GM19395 (cell line): ENCODE measurements around the gene PIN1.
"Not testable (repeated sequence)": the region's sequence is repeated elsewhere in the genome, so short reads cannot be mapped to it uniquely, and the experiment has no call there.

ENCODE experiments used
- ATAC-seq: cut with Tn5 transposase; IDR thresholded peaks from one replicate; pipeline ENCODE4 v1.9.1; 2021; ENCODE audit warnings: mild to moderate bottlenecking, moderate library complexity; ENCODE audit not compliant: unreplicated experiment

The PIN1 gene

DNA sequence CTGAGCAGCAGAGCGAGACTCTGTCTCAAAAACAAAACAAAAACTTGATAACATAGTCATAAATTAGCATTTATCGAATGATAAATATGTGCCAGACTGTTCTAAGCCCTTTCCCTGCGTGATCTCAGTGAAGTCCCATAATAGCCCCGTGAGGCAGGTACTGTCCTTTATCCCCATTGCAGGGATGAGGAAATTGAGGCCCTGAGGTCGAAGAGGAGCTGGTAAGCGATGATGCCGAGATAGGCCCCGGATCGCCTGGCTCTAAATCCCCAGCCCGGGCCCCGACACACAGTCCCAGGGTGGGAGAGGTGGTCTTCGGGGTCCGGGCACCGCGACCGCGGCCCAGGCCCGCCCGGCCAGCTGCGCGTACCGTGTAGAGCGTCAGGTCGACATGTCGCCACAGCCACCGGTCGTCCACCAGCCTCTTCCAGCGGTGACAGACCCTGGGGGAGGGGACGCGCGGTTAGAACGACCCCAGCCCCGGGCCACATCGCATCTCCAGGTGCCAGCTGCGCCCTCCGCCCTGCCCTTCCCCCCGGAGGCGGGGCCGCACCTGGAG, 16.9 kb upstream of the PIN1 start:
- ATAC-seq: no peak

- ATAC-seq: peak; percentile 78
These were observed 16.2 kb upstream of the PIN1 start, which contains the start of gene FBXL12 for GRCh38 chr19:9818734-9819595. Gene FBXL12 (minus strand): TSS chr19:9819079. CDS start chr19:9818813, 266 bp downstream.

DNA sequence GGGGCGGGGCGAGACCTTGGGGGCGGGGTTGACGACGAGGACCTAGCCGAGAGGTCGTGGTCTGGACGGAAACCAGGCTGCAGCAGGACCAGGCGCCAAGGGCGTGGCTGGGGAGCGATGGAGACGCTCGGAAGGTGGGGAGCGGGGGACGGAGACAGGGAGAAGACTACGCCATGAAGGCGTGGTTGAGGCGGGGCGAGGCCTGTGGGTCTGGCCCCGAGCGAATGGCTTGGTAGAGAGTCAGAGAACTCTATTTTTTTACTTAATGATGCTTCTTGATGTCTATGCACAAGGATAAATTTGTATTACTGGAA, 15.6 kb upstream of the PIN1 start:
- ATAC-seq: no peak

- ATAC-seq: not testable (repeated sequence)
These were observed 15.1 kb upstream of the PIN1 start for GRCh38 chr19:9820034-9820433.

- ATAC-seq: no peak
These were observed 11.3 kb upstream of the PIN1 start for GRCh38 chr19:9823816-9824215.

- ATAC-seq: peak; percentile 93
These were observed 7.6 kb upstream of the PIN1 start, which contains the start of gene UBL5 for GRCh38 chr19:9827289-9828238. Gene UBL5 (plus strand): TSS chr19:9827918. CDS start chr19:9828338, 420 bp downstream.

DNA sequence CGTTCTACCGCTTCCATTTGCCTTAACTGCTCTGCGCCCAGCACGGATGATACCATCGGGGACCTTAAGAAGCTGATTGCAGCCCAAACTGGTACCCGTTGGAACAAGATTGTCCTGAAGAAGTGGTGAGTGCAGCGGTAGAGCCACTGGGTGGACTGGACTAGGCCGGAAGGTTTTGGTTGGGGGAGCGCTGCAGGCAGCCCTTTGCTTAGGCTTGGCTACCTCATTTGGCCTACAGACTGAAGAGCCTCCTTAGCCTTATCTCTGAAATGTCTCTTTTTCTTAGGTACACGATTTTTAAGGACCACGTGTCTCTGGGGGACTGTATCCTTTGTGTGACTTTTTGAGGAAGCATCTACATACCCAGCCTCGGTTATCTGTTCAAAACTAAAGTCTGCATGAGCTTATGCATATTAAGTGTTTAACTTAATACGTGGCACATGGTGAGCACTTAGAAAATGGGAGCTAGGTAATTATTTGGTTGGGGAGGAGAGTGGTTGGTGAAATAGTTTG, 6.5 kb upstream of the PIN1 start:
- ATAC-seq: no peak

DNA sequence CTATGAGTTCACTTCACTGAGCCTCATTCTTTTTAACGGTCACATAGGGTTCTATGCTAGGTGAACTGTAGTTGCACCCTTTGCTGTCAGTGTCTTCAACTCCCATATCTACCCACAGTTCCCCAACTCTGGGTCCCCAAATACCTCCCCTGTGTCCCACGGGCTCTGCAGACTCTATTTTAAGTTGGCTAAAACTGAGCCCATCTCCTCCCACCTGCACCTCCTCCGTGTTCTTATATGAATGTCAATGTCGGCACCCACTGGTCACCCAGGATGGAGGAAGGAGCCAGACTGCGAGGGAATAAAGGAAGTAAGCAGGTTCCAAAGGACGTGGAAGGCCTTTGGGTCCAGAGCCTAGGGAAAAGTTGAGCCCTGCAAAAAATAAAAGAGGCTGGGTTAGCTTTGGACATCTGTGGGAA, 802 bp upstream of the PIN1 start:
- no peak for ATAC-seq

DNA sequence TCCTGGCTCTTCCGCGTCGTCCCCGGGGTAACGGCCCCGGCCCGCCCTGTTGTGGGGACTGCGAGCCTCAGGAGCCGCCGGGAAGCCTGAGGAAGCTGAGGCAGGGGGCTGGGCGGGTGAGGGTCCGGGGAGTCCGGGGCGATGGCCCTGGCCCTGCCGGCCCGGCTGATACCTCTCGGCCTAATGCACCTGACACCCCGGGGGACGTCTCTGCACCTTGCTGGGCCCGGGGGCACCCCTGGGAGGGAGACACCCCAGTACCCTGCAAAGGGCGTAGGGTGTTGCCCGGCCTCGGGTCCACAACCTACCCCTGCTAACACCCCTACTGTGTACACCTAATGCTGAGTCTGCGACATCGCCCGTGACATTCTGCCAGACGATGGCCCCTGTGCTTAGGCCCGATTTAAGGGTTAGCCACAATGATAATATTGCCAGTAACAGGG, 410 bp downstream of the PIN1 start:
- peak; percentile 21 for ATAC-seq

GRCh38 chr19:9836021-9836420, 903 bp downstream of the PIN1 start:
- ATAC-seq: no peak

DNA sequence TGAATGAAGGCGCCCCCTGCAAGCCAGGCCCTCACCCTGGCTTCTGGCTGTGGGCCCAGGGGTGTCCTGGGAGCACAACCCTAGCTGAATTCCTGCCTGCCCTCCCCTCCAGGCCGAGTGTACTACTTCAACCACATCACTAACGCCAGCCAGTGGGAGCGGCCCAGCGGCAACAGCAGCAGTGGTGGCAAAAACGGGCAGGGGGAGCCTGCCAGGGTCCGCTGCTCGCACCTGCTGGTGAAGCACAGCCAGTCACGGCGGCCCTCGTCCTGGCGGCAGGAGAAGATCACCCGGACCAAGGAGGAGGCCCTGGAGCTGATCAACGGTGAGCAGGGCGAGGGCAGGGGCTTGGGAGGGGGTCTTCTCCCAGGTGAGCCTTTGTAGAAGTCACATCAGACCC, 3.2 kb downstream of the PIN1 start:
- ATAC-seq: no peak

DNA sequence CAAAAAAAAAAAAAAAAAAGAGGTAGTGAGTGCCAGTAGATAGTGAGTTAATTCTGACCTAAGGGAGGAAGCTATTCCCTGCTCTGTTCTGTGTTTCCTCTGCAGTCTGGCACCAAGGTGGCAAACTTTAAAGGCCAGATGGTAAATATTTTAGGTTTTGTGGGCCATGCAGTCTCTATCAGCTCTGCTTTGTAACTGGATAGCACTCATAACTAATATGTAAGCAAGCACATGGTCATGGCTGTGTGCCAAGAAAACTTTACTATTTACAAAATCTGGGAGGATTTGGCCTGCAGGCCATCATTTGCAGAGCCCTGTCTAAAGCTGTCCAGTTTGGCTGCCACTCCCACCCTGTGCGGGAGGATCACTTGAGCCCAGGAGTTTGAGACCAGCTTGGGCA, 4.3 kb downstream of the PIN1 start:
- ATAC-seq: no peak

DNA sequence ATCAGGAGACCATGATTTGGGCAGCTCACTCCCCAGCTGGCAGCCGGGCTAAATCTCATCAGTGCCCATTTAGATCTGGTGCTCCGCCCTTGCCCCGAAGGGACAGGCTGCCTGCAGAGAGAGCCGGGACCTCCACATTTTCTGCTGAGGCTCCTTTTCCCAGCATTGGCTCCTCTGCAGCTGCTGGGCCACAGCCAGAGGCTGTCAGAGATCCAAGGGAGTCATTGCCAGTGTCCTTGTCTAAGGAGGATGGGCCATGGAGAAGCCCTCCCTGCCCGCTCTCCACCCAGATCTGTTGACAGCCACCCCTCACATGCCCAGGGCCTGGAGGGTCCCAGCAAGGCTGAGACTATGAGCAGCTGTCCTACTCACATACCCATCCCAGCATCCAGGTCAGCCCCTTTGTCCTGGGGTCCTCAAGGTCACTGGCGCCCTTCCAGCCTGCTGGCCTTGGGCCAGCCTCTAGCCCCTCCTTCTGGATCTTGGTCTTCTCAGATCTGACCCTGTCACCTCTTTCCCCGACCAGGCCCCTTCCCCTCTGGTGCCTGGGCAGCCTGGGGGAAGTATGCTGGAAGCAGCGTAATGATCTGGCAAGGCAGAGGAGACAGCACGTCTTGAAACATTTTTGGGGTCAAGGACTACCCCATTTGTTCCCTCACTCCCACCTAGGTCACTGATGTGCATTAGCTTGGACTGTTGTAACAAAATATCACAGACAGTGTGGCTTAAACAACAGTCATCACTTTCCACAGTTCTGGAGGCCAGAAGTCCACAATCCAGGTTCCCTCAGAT, 7.9 kb downstream of the PIN1 start:
- no peak for ATAC-seq

DNA sequence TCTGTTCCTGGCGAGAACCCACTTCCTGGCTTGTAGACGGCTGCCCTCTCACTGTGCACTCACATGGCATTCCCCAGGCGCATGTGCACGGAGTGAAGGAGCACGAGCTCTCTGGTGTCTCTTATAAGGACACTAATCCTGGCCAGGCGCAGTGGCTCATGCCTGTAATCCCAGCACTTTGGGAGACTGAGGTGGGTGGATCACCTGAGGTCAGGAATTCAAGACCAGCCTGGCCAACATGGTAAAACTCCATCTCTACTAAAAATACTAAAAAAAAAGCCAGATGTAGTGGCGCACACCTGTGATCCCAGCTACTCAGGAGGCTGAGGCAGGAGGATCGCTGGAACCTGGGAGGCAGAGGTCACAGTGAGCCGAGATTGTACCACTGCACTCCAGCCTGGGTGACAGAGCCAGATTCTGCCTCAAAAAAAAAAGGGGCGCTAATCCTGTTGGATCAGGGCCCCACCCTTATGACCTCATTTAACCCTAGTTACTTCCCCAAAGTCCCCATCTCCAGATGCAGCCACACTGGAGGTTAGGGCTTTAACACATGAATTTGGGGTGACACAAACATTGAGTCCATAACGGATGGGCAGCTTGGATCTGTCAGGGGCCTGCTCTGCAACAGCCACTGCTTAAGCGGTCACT, 8.6 kb downstream of the PIN1 start:
- not testable (repeated sequence) for ATAC-seq

GRCh38 chr19:9847087-9847671, 12.1 kb downstream of the PIN1 start:
- ATAC-seq: no peak

DNA sequence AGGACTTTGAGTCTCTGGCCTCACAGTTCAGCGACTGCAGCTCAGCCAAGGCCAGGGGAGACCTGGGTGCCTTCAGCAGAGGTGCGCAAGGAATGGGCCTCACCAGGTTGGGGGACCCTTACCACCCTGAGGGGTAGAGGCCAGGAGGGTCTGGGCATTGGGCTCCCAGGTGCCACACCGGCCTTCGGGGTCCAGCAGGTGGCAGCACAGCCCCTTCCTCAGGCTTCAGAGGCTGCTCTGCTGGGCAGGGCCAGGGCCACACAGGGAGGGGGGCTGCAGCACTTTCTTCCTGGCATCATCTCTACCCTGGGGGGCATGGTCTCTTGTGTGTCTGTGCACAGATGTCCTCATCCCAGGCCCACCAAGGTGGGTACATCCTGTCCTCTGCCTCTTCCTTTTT, 12.9 kb downstream of the PIN1 start:
- ATAC-seq: no peak

DNA sequence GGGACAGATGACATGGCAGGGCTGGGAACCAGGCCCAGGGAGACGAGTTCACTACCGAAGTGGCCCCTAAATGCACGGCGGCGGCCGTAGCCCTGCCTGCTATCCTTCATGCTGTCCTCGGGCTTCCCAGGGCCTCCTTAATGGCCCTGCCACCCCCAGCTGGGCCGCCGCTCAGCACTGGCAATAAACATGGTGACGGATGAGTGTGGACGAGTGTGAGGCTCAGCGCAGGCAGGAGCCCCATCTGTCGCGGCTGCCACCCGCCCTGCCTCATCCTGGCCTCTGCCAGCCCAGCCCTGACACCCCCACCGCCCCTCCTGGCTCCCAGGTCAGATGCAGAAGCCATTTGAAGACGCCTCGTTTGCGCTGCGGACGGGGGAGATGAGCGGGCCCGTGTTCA, 13.6 kb downstream of the PIN1 start:
- no peak for ATAC-seq

DNA sequence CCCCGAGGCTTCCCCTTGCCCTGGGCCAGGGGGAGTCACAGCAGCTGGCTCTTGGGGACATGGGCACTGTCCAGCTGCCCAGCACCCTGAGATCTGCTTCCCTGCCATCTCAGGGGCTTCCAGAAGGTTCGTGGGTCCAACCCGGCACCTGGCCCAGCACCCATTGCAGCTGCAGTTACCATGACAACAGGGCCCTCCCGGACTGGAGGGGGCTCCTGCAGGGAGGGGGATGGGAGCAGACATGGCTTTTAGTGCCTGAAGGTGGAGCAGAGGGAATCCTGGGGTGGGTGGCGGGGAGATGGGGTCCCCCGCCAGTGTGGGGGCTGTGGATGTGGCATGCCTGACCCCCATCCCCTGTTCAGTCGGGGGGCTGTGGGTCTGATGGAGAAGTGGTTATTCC, 14.7 kb downstream of the PIN1 start:
- ATAC-seq: no peak

- no peak for ATAC-seq
These were observed 15.3 kb downstream of the PIN1 start for GRCh38 chr19:9850235-9850959.
